Frontal cortex (tissue), 4 donors: ENCODE results near the gene SPC24. TPM values are rescaled to one million over a fixed set of nuclear protein-coding genes. Genes with fewer than 3 reads are reported as not detected.
"Not testable (repeated sequence)": the region's sequence is repeated elsewhere in the genome, so short reads cannot be mapped to it uniquely, and the experiment has no call there.

Experiments
- DNase-seq, 2 donors: peaks; one replicate each; pipeline ENCODE4 v3.0.0; 2012; ENCODE audit warnings: low spot score in 2 of 2
- FAIRE-seq: peaks from 2 replicates; lab custom pipeline; 2012; peaks lifted over from hg19 to GRCh38; lab: Jason Lieb, UNC
- total RNA-seq: library from RNA; depleted of rRNA; stranded (reverse); fragments of >200 nt; gene quantifications from one replicate; pipeline ENCODE4 v1.2.3, GENCODE V29; 2014
- donor health status: control.
- donor health status: control.
- donor health status: control.

SPC24 gene
- total RNA-seq, 1 donor from 2014 or later = 6.9 TPM

- no peak for DNase-seq
- FAIRE-seq = no peak
These were observed 37.7 kb upstream of the SPC24 start for GRCh38 chr19:11192957-11193939.

GRCh38 chr19:11191934-11192333 lies 36.4 kb upstream of the SPC24 start:
- FAIRE-seq (no peak), DNase-seq (no peak)

GRCh38 chr19:11191273-11191755 lies 35.7 kb upstream of the SPC24 start:
- DNase-seq (peak in 1 of 2 donors; percentile 61), FAIRE-seq (no peak)

DNA sequence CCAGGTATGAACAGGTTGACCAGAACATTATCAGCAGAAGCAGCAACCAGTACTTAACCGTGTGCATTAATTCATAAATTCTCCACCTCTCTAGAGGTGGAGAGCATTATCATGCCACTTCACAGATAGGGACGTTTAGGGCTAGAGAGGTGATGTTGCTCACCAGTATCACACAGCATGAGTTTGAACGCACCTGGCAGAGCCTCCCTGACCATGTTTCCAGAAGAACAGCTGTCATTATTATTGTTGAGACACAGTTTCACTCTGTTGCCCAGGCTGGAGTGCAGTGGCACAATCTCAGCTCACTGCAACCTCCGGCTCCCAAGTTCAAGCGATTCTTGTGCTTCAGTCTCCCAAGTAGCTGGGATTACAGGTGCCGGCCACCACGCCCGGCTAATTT lies 34.9 kb upstream of the SPC24 start:
- FAIRE-seq = no peak
- DNase-seq = no peak

- FAIRE-seq (no peak), DNase-seq (no peak)
These were observed 31.9 kb upstream of the SPC24 start for GRCh38 chr19:11187441-11187840.

GRCh38 chr19:11182994-11183393 lies 27.4 kb upstream of the SPC24 start:
- DNase-seq (no peak), FAIRE-seq (no peak)

- no peak for FAIRE-seq
- DNase-seq = no peak
These were observed 25.9 kb upstream of the SPC24 start for GRCh38 chr19:11181488-11181887.

- not testable (repeated sequence) for FAIRE-seq, DNase-seq
These were observed 25.4 kb upstream of the SPC24 start for GRCh38 chr19:11180975-11181374.

DNA sequence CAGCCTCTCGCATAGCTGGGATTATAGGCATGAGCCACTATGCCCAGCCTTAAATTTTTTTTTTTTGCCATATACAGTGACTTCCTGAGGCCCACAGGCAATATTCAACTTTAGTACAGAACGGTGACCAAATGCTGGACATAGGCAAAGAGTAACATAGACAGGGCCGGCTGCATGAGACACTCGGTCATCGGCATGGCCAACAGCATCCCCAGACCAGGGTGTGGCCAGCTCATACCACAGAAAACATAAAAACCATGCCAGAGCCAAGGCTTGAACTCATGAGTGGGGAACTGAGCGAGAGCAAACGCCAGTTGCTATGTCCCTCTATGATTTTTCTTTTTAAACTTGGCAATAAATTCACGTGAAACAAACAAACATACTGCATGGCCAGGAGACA lies 24.8 kb upstream of the SPC24 start:
- no peak for FAIRE-seq
- no peak for DNase-seq

DNA sequence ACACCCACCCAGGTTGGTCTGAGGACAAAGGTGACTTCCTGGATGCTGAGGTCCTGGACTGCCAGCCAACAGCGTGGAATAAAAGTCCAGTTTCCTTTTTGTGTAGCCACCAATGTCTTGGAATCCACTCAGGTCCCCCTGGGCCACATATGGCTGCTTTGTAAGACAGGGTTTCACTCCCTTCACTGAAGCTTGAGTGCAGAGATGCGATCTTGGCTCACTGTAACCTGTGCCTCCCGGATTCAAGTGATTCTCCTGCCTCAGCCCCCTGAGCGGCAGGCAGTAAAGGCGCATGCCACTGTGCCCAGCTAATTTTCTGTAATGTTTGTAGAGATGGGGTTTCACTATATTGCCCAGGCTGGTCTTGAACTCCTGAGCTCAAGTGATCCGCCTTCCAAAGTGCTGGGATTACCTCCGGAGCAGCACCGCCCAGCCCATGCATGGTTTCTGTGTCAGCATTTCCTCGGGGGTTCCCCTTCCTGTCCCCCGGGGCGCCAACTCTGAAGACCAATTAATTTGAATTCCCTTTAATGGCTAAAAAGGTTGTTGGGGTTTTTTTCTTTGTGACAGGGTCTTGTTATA lies 24.2 kb upstream of the SPC24 start:
- DNase-seq (no peak), FAIRE-seq (no peak)

GRCh38 chr19:11179145-11179465 lies 23.5 kb upstream of the SPC24 start:
- FAIRE-seq = not testable (repeated sequence)

DNA sequence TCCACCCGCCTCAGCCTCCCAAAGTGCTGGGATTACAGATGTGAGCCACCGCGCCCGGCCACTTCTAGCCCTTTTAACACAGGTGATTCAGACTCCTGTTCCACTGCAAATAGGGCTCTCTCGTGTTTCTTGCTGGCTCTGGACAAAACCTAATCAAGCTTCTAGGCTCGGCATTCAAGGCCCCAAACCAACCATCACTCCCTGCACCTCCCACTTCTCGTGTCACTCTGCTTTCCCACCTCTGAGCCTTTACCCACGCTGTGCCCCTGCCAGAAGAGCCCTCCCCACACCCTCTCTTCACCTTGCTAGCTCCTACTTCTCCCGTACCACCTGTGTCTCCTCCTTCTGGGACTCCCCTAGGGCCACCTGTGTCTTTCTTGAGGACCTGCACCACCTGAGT lies 22.0 kb upstream of the SPC24 start:
- FAIRE-seq = no peak

More at GRCh38 chr19:11179145-11179465, 23.5 kb upstream of the SPC24 start:
- not testable (repeated sequence) for DNase-seq

DNA sequence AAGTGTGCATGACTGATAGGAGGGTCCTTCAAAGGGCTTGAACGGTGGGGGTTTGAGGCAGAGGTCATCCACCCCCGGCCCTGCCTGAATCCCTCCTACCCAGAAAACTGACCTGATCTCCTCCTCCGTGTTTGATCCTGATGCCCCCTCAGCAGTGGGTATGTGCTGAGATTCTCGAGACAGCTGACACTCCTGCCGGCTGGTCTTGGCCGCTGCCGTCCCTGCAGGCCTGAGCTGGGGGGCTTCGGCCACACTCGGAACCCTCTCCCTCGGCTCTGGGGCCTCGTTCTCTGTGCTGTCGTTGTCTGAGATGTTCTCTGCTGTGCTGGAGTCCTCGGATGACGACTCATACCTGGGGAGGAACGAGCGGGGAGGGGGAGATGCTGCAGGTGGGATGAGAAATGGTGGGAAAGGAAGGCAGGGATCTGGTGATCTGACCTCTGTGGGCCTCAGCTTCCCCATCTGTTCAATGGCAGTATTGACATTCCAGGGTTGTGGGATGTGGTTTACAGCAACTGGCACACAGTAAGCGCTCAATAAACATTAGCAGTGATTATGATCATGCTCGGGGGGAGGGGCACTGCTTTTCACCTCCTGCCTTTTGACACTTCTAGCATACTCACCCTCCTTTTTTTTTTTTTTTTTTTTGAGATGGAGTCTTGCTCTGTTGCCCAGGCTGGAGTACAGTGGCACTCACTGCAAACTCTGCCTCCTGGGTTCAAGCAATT lies 21.0 kb upstream of the SPC24 start:
- DNase-seq (no peak), FAIRE-seq (no peak)

More for the DNA sequence above, 22.0 kb upstream of the SPC24 start:
- peak in 1 of 2 donors; percentile 13 for DNase-seq

GRCh38 chr19:11175920-11176319 lies 20.3 kb upstream of the SPC24 start:
- no peak for DNase-seq
- no peak for FAIRE-seq

DNA sequence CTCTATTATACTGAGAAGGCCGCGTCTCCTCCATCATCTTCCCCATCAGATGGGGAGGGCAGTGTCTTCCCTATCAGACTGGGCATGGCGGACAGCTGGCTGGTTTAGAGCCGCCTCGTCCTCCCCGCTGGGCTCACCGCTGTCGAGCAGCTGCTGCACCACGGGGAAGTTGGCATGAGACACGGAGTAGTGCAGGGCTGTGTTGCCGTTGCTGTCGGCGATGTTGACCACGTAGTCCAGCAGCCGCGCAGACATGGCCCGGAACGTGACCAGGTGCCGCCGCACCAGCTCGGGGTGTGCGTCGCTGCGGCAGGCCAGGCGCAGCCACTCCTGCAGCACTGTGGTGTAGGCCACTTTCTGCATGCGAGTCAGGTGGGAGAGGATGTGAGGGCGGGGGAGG lies 18.8 kb upstream of the SPC24 start:
- no peak for FAIRE-seq

DNA sequence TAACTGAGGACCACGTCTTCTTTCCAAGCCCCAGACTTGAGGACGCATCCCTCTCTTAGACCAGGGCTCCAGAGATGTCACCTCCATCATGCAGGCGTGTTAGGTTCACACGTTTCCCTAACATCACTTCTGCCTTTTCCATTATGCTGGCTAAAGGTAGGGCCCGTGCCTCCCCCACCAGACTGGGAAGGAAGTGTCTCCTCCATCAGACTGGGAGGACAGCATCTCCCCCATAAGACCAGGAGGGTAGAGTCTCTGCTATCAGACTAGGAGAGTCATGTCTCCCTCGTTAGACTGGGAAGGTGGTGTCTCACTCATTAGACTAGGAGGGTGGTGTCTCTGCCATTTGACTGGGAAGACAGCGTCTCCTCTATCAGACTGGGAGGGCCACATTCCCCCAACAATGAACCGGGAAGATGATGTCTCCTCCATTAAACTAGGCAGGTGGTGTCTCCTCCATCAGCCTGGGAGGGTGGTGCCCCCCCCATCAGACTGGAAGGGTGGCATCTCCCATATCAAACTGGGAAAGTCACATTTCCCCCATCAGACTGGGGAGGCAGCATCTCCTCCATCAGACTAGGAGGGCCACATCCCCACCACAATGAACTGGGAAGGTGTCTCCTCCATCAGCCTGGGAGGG lies 18.1 kb upstream of the SPC24 start:
- FAIRE-seq (no peak), DNase-seq (no peak)

More for the DNA sequence above, 18.8 kb upstream of the SPC24 start:
- no peak for DNase-seq

DNA sequence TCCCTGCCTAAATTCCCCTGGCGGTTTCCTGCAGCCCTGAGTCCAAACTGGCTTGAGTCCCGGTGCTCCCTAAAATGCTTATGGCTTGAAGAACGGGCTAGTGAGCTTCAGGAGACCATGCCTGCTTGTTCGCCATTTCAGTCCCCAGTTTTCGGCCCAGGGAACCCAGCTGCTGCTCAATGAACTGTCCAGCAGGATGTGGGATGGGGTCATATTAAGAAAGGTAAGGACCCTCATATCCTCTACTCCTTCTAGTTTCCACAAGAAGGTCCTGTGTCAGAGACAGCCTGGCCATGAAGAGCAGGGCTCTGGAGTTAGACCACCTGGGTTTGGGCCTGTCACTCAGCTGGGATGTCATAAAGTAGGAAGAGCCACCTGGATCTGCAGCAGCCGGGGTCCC lies 17.0 kb upstream of the SPC24 start:
- DNase-seq (no peak), FAIRE-seq (no peak)

DNA sequence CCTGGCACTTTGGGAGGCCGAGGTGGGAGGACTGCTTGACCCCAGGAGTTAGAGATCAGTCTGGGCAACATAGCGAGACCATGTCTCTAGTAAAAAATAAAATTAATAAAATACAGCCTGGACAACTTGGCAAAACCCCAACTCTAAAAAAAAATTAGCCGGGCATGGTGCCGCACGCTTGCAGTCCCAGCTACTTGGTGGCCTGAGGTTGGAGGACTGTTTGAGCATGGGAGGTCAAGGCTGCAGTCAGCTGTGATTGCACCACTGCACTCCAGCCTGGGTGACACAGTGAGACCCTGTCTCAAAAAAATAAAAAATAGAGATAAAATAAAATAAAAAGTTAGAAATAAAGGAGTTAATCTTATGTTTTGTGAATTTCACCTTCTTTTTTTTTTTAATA lies 15.6 kb upstream of the SPC24 start:
- no peak for DNase-seq
- FAIRE-seq = no peak

DNA sequence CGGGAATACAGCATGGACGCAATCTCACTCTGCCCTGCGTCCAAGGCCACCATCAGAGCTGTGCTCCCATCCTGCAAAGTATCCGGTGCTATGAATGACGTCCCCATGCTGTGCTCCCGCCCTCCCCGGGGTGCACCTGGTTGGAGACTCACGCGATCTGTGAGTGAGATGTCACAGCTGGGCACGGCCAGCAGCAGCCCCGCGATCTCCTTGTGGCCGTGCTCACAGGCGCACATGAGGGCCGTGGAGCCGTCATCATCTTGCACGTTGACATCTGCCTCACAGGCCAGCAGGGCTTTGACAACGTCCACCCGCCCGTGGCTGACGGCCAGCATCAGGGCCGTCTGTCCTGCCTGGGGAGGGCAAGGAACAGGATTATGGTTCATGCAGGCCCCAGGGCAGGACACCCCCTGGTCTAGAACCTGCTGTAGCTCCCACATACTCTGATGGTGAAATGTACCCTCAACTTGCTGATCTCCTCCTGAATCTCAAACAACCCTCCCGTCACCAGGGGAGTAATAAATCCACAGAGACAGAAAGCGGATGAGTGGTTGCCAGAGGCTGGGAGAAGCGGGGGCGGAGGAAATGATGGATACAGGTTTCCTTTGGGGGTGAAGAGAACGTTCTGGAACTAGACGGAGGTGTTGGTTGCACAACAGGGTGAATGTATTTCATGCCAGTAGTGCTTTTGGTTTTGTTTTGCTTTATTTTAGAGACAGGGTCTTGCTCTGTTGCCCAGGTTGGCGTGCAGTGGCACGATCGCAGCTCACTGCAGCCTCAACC lies 14.5 kb upstream of the SPC24 start:
- FAIRE-seq = no peak
- no peak for DNase-seq
